Measurements from ENCODE around the gene SPSB1.

DNA sequence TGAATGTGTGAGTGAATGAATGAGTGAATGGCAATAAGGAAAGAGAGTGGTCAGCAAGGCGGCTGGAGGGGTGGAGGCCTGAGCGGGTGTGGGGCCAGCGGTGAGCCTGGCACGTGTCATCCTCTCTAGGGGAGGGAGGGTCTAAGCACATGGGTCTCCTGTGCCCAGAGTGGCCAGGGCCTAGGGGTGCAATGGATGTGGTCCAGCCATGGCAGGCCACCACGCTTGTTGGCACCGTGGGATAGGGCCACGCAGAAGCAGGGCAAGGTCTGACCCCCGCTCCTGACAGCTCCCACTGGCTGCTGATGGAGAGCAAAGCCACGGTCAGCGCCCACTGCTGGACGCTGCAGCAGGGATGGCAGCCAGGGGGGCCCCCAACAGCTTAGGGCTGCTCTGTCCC, 19.5 kb upstream of the SPSB1 start:
- no peak for TF ChIP-seq CEBPB (IDR thresholded peaks at IDR 0.05)
- TF ChIP-seq EP300 (IDR thresholded peaks at IDR 0.05; ENCODE audit: borderline replicate concordance): no peak
- TF ChIP-seq NFIC (IDR thresholded peaks at IDR 0.05): no peak
- no peak for TF ChIP-seq EGR1 (IDR thresholded peaks at IDR 0.05)
- no peak for TF ChIP-seq TAF1 (IDR thresholded peaks at IDR 0.05; ENCODE audit: low read depth)
- TF ChIP-seq RAD21 (IDR thresholded peaks at IDR 0.05; ENCODE audit: low read depth): no peak
- no peak for TF ChIP-seq YY1 (IDR thresholded peaks at IDR 0.05; ENCODE audit: low read depth)
- TF ChIP-seq CREB1 (IDR thresholded peaks at IDR 0.05; ENCODE audit: low read depth): no peak
- TF ChIP-seq, protein P1, sequence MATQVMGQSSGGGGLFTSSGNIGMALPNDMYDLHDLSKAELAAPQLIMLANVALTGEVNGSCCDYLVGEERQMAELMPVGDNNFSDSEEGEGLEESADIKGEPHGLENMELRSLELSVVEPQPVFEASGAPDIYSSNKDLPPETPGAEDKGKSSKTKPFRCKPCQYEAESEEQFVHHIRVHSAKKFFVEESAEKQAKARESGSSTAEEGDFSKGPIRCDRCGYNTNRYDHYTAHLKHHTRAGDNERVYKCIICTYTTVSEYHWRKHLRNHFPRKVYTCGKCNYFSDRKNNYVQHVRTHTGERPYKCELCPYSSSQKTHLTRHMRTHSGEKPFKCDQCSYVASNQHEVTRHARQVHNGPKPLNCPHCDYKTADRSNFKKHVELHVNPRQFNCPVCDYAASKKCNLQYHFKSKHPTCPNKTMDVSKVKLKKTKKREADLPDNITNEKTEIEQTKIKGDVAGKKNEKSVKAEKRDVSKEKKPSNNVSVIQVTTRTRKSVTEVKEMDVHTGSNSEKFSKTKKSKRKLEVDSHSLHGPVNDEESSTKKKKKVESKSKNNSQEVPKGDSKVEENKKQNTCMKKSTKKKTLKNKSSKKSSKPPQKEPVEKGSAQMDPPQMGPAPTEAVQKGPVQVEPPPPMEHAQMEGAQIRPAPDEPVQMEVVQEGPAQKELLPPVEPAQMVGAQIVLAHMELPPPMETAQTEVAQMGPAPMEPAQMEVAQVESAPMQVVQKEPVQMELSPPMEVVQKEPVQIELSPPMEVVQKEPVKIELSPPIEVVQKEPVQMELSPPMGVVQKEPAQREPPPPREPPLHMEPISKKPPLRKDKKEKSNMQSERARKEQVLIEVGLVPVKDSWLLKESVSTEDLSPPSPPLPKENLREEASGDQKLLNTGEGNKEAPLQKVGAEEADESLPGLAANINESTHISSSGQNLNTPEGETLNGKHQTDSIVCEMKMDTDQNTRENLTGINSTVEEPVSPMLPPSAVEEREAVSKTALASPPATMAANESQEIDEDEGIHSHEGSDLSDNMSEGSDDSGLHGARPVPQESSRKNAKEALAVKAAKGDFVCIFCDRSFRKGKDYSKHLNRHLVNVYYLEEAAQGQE (IDR thresholded peaks at IDR 0.05; ENCODE audit: low read depth): no peak
- no peak for TF ChIP-seq FOXM1 (IDR thresholded peaks at IDR 0.05; ENCODE audit: borderline replicate concordance, low read depth)
- no peak for TF ChIP-seq TCF12 (IDR thresholded peaks at IDR 0.05; ENCODE audit: low read depth)
- no peak for TF ChIP-seq MAX (IDR thresholded peaks at IDR 0.05)
- TF ChIP-seq USF1 (IDR thresholded peaks at IDR 0.05): no peak
- TF ChIP-seq ZBTB7A (IDR thresholded peaks at IDR 0.05; ENCODE audit: low read depth): no peak
